Left renal pelvis (tissue), 4 donors: ENCODE measurements around the gene MBD2. TPM values are rescaled to one million over a fixed set of nuclear protein-coding genes. Genes with fewer than 3 reads are reported as not detected.
"Not testable (repeated sequence)": the region's sequence is repeated elsewhere in the genome, so short reads cannot be mapped to it uniquely, and the experiment has no call there.

Experiments
- DNase-seq, 4 donors: peaks; one replicate each; pipeline ENCODE4 v3.0.0-alpha.2; 2013; ENCODE audit warnings: low read depth in 4 of 4, low spot score in 3 of 4
- polyA plus RNA-seq, 4 donors: library from polyadenylated mRNA; unstranded; fragments of 120-200 nt; gene quantifications; one replicate each; pipeline ENCODE4 v1.2.1, GENCODE V29; 2013; ENCODE audit not compliant: insufficient read length in 4 of 4

MBD2 gene, protein sequence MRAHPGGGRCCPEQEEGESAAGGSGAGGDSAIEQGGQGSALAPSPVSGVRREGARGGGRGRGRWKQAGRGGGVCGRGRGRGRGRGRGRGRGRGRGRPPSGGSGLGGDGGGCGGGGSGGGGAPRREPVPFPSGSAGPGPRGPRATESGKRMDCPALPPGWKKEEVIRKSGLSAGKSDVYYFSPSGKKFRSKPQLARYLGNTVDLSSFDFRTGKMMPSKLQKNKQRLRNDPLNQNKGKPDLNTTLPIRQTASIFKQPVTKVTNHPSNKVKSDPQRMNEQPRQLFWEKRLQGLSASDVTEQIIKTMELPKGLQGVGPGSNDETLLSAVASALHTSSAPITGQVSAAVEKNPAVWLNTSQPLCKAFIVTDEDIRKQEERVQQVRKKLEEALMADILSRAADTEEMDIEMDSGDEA
- 100 to 1,000 TPM; 102 to 141 (median 120) TPM for polyA plus RNA-seq

DNA sequence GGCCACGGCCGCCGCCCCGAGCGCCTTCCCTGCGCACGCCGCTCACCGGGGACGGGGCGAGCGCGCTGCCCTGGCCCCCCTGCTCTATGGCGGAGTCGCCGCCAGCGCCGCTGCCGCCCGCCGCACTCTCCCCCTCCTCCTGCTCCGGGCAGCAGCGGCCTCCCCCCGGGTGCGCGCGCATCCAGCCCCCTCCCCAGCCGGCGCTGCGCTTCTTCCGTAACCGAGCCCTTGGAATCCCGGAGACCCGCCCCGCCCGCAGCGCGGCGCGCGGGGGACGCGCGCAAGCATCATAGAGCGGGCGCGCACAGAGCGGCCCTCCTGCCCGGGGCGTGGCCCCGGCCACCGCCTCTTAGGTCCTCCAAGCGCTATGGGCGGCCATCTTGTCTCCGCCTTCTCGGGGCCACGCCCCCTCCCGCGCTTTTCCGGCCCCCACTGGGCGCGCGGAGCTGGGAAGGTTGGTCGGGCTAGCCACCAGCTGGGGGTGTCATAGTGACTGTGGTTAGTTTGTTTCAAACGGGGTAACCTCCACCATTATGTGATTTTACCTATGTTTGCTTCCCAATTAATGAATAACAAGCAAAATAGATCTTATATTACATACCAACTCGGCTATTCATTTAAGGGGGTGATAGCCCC, at the start of gene MBD2:
Gene MBD2 (minus strand): TSS at position 291 of the 636 bp plus-strand sequence. CDS start 110 bp downstream, at position 181.
- DNase-seq: peak; percentile 91 to 94 (median 93)

DNA sequence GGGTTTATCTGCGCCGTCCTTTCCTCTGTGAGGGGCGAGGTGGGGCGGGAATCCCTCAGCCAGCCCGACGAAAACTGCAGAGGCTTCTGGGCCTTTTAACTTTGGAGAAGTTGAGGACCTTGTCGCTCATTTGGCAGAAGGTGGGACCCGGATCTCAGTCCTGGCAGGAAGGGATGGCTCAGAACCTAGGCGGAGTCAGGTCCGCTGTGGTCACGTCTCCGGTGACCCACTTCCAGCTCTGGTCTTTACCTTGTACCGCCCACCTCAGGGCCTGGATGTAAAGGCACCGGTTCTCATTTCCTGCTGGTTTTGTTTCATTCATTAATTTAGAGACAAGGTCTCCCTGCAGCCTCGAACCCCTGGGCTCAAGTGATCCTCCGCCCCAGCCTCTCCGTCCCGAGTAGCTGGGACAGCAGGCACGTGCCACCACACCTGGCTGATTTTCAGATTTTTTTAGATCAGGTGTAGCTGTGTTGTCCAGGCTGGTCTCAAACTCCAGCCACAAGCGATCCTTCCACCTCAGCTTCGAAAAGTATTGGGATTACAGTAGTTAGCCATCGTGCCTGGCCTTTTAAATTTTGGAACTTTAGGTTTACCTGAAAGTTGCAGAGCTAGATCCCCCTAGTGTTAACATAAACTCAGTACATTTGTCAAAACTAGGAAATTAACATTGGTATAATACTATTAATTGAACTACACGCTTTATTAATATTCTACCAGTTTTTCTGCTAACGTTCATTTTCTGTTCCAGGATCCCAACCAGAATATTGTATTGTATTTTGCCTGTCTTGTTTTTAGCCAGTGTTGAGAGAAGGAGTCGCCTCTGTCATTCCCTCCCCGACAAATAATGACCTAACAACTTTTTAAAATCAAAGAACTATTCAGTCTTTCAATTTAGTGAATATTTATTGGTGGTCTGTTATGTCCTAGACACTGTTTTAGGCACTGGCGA, 45.7 kb upstream of the MBD2 start:
- DNase-seq: no peak

DNA sequence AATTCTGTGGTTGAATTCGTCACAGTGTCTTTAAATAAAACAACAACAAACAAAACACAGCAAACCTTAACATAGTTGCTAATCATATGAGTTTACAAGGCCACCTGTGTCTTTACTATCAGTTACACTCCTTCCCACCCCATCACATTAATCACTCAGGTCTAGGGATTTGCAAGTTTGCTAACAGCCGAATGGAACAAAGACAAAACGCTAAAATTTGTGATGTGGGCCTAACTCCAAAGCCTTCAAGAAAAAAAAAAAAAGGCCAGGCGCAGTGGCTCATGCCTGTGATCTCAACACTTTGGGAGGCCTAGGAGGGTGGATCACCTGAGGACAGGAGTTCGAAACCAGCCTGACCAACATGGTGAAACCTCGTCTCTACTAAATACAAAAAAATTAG, 44.3 kb upstream of the MBD2 start:
- DNase-seq: no peak

DNA sequence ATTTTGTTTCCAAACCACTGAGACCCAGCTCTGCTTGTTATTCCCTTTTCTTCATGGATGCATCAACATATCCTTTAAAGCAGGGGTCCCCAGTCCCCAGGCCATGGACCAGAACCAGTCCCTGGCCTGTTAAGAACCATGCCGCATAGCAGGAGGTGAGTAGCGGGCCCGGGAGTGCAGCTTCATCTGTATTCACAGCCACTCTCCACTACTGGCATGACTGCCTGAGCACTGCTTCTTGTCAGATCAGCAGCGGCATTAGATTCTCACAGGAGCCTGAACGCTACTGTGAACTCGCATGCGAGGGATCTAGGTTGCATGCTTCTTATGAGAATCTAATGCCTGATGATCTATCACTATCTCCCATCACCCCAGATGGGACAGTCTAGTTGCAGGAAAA, 43.2 kb upstream of the MBD2 start:
- DNase-seq: no peak

DNA sequence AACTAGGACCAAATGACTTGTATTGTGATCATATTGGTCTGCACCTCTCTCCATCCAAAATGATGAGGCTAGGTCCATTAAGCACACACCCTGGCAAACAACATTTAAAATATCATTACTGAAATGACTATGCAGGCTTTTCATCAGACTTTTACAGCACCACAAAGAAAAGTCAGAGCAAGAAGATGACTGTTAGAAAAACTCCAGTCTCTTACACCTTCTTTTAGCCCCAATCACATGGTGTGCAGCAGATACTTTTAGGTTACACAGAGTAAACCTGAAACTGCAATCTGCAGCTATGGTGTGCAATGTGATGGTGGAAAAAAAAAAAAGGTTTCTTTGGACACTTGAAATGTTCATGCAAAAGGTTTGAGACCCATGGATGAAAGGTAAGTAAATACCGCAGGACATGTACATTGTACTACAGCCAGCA, 39.5 kb upstream of the MBD2 start:
- DNase-seq: no peak

DNA sequence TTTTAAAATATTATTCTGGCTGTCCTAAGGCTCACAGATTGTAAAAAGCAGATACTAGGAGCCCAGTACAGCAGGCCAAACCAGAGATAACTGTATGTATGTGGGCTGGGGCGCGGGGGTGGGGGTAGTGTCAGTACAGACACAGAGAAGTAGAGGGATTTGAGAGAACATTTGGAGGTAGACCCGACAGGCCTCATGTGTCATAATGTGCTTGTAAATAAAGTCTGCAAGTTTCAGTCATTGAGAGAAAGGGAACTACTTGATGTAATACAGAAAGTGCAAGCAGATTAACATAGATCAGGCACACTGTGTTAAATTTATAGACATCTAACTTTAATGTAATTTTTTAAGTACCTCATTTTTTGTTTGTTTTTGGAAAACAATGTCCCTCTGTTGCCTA, 37.4 kb upstream of the MBD2 start:
- no peak for DNase-seq

DNA sequence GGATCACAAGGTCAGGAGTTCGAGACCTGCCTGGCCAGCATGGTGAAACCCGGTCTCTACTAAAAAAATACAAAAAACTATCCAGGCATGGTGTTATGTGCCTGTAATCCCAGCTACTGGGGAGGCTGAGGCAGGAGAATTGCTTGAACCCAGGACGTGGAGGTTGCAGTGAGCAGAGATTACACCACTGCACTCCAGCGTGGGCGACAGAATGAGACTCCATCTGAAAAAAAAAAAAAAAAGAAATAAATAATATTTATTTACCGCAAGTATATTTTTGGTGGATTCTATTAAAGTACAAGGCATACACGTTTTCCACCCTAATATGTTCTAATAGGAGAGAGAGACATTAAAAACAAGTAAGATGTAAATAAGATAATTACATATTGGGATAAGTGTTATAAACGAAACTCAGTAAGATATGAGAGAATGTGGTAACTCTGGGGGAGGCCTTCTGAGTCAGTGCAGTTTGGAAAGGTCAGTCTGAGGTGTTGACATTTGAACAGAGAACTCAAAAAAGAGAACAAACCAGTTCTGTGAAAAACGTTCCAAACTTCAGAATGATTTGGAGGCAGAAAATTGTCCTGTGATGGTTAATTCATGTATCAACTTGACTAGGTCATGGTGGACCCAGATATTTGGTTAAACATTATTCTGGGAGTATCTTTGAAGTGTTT, 36.1 kb upstream of the MBD2 start:
- DNase-seq: no peak

DNA sequence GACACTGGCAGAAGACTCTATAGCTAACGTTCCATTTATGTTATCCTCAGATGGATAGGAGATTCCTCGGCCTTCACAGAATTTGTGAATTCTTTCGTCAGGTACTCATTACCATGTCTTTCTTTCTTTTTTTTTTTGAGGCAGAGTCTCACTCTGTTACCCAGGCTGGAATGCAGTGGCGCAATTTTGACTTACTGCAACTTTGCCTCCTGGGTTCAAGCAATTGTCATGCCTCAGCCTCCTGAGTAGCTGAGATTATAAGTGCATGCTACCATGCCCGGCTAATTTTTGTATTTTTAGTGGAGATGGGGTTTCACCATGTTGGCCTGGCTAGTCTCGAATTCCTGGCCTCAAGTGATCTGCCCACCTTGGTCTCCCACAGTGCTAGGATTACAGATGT, 33.3 kb upstream of the MBD2 start:
- DNase-seq: not testable (repeated sequence)

DNA sequence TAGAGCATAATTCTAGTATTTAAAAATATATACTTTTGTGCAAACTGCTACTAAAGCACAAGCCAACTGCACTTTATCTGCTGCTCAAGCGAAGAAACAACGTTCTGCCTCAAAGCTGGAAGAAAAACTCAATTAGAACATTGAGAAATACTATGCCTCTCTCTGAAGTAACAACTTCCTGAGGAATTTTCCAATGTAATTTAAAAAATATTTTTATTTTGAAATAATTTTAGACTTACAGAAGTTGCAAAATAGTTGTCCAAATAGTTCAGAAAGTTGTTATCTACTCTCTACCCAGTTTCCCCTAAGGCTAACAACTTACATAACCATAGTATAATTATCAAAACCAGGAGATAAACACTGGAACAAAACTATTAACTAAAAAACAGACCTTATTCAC, 32.5 kb upstream of the MBD2 start:
- no peak for DNase-seq

DNA sequence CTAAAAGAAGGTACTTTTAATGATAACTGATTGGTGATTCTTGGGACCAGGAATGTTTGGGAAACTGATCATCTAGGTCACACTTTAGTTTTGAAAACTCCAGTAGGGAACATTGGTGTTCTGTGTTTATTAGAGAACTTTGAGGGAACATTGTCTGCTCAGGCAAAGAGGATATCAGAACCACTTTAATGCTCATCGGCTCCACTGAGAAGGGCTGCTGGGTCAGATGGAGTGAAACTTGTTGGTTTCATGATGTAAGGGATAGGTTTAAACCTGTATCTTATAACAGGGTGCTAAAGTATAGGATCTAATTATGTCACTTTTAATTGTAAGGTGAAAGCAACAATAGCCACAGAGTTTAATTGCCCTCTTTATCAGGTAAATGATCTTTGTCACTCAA, 30.7 kb upstream of the MBD2 start:
- no peak for DNase-seq

DNA sequence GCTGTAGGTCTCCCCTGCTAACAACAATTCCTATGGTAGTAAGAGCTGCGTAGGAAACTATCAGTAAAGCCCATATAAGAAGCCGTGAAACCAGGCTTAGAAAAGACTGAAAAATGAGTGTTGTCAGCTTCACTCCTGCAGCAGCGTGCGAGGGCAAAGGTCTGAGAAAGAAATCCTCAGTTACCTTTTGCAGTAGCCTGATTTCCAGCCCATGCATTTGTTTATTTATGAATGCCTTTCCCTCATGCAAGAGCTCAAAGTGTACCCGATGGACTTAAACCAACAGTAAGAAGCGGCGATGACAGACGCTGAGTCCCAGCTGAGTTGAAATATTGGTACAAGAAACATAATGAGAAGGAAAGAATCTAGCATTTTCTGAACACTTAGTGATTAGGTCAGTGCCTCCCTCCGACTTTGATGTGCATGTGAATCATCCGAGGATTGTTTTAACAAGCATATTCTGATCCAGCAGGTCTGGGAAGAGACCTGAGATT, 29.8 kb upstream of the MBD2 start:
- DNase-seq: no peak

DNA sequence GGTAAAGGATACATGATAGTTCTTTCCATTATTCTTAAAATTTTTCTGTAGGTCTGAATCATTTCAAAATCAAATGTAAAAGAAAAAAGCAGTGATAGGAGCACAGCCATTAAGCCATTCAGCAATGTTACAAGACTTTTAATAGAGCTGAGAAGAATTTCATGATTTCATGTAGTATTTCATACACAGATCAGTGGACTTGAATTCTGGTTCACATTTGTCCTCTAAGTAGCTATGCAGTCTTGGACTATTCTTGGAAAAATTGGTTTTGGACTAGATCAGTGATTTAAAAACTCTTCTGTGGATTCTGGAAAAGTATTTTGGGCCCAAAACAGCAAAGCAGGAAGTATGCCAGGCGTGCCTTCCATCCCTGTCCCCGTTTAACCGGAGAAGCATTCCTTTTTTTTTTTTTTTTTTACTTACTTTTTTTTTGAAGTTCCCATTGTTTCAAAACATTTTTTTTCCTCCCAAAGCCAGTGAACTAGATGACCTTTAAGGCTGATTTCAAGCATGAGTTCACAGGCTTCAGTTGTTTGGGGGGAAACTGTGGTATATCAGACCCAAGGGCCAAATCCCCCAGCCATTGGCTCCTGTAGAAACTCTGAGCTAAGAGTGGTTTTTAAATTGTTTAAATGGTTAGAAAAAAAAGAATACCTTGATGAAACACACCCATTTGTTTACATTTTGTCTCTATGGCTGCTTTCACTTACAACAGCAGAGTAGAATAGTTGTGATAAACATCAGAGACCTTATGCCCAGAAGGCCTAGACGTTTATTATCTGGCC, 27.3 kb upstream of the MBD2 start:
- no peak for DNase-seq

DNA sequence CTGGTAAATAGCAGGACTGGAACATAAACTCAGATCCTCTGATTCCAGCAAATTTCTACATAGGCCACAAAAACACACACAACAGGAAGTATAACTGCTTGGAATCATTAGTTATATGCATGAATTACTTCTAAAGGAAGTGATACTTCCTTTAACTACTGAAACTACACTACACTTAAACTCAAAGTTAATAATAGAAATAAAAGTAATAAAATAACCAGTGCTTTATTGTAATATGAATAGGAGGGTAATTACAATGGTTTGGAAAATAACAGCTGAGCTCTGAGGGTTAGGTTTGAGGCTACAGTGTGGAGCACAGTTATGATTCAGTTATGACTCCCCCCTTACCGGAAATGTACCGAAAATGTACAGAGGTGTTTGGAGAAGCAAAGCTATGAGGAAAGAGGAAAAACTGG, 26.4 kb upstream of the MBD2 start:
- DNase-seq: no peak

DNA sequence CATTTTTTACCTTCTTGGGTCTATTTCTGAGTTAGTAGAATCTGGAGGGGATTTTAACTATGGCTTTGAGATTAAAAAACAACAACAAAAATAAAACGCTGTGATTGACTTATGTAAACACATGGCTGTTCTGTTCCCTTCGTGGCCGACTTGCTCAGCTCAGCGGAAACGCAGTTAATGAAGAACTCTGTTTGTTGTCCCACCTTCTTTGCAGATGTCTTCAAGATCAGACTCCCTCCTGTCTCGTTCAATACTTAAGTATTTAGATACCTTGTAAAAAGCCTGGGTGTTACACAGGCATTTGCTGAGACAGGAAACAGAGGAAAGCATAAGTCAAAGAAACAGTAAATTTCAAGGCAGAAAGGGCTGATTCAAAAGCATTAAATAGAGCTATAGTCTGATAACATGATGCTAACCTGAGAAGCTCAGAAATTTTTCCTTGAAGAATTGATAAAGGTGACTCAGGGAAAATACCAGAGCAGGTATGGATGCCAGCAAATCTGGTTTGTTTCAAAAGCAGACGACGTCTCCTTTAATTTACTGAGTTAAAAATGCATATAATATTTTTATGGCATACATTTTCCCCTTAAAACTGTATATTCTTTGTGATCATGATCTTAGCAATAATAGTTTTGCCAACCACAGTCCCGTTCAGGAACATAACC, 23.2 kb upstream of the MBD2 start:
- no peak for DNase-seq

DNA sequence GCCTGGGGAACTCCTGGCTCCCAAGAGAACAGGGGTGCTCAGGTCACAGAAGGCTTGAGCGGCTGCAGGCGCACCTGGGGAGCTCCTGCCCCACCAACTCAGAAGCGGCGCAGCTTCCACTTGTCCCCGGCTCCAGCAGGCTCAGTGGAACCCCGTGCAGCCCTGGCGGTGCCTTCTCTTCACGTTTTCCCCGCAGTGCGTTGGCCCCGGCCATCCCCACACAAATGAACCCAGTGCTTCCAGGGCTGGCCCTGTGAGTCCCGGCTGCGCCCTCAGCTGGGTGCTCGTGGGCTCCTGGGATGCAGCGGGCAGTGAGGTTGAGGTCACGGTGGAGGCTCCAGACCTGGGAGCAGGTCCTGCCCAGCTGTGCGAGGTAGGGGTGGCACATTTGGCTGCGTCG, 17.9 kb upstream of the MBD2 start:
- DNase-seq: no peak

DNA sequence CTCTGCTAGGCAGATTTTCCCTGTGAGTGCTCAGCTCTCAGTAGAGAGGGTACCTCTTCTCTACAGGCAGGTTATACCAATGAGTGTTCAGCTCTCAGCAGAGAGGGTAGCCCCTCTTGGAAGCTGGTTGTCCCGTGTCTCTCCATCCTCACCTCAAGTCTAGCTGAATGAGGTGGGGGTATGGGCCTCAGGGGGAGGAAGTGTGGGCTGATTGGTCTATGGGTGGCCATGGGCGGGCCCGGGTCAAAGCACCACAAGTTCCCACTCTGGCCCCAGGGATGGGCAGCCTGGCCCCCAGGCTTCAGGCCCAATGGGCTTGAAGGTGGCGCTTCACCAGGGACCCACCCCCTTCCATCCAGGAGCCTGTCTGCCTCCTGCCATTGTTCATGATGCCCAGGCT, 17.0 kb upstream of the MBD2 start:
- no peak for DNase-seq

DNA sequence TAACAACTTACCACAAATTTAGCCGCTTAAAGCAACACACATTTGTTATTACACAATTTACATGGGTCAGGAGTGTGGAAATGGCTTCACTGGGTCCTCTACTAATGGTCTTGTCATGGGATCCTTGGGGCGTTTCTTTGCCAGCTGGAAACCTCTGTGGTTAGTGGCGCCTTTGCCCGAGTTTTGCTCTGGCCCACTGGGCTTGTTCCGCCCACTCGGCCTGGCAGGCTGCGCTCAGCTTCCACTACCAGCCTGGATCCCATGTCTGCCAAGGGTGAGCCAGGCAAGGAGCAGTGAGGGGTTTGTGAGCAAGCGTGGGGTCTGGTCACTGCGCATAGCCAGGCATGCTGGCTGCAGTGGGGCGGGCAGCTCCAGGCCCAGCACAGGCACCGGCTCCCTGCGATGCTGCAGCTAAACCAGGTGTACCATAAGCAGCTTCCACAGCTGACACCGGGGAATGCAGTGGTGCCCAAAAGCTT, 16.2 kb upstream of the MBD2 start:
- no peak for DNase-seq

DNA sequence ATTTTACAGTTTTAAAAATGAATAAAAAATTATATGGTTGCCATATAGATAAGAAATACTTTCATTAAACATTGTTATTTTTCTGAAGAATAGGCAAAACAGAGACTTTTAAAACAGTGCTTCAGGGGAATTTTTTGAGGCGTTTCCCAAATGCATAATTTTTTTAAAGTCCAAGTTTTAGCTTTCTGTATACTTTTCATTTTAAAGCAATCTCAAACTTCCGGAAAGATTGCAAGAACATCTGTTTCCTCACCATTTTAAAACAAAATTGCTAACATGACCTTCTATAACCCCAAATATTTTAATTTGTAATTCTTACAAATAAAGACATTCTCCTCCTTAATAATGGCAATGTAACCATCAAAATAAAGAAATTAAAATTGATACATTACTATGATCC, 15.1 kb upstream of the MBD2 start:
- no peak for DNase-seq

DNA sequence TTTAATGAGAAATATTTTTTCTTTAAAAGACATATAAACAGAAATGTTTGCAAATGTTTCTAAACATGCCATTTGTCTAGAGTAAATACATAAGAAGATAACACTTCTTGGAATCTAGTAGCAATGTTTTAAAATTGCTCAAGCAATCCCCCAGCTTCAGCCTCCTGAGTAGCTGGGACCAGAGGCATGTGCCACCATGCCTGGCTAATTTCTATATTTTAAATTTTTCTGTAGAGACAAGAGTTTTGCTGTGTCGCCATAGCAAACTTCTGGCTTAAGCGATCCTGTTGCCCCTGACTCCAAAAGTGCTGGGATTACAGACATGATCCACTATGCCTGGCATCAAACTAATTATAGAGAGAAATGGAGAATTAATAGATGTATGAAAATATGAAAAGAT, 14.6 kb upstream of the MBD2 start:
- DNase-seq: no peak
